GM08714 (cell line): ENCODE measurements around the gene APOL2.
"Not testable (repeated sequence)": the region's sequence is repeated elsewhere in the genome, so short reads cannot be mapped to it uniquely, and the experiment has no call there.

Source experiments
- H3K4me3 ChIP-seq: fragments of 200-500 bp; sonication (Bioruptor generic); 2 replicates; pipeline ENCODE4 v1.5.1; 2014; ENCODE audit warnings: mild to moderate bottlenecking, low read length, inconsistent platforms
- ZNF274 ChIP-seq: IDR thresholded peaks from 2 replicates; pipeline ENCODE4 v1.6.1; 2012; ENCODE audit warnings: mild to moderate bottlenecking, low read depth, low read length

Gene APOL2

GRCh38 chr22:36252754-36253522 lies 13.6 kb upstream of the APOL2 start, which contains the start of gene APOL1:
Gene APOL1 (plus strand): TSS chr22:36253133. CDS start chr22:36254956, 1,823 bp downstream.
- TF ChIP-seq ZNF274, result no peak
- H3K4me3 ChIP-seq, result peak within 1 kb of the TSS; percentile 79

- not testable (repeated sequence) for H3K4me3 ChIP-seq
Observed at GRCh38 chr22:36251979-36252608, 12.8 kb upstream of the APOL2 start.

GRCh38 chr22:36250292-36250960 lies 11.1 kb upstream of the APOL2 start:
- not testable (repeated sequence) for H3K4me3 ChIP-seq

- no peak overlapping the region for H3K4me3 ChIP-seq
- TF ChIP-seq ZNF274, result no peak
Observed at GRCh38 chr22:36249160-36249559, 9.8 kb upstream of the APOL2 start.

GRCh38 chr22:36247955-36248354 lies 8.6 kb upstream of the APOL2 start:
- TF ChIP-seq ZNF274, result no peak

GRCh38 chr22:36246718-36247117 lies 7.4 kb upstream of the APOL2 start:
- TF ChIP-seq ZNF274, result no peak
- H3K4me3 ChIP-seq, result no peak overlapping the region

More at GRCh38 chr22:36247955-36248354, 8.6 kb upstream of the APOL2 start:
- H3K4me3 ChIP-seq, result no peak overlapping the region

GRCh38 chr22:36245805-36246356 lies 6.6 kb upstream of the APOL2 start:
- no peak for TF ChIP-seq ZNF274
- no peak overlapping the region for H3K4me3 ChIP-seq

GRCh38 chr22:36244522-36245391 lies 5.4 kb upstream of the APOL2 start:
- no peak for TF ChIP-seq ZNF274
- no peak overlapping the region for H3K4me3 ChIP-seq

GRCh38 chr22:36243986-36244385 lies 4.7 kb upstream of the APOL2 start:
- H3K4me3 ChIP-seq, result no peak overlapping the region
- no peak for TF ChIP-seq ZNF274

GRCh38 chr22:36239150-36239400 lies 252 bp downstream of the APOL2 start:
- peak overlapping the region; percentile 90 for H3K4me3 ChIP-seq
- no peak for TF ChIP-seq ZNF274

- TF ChIP-seq ZNF274, result no peak
- peak overlapping the region; percentile 90 for H3K4me3 ChIP-seq
Observed at GRCh38 chr22:36238373-36239149, 766 bp downstream of the APOL2 start.

- H3K4me3 ChIP-seq, result peak overlapping the region; percentile 90; the same call in 1 of the 2 replicates
- no peak for TF ChIP-seq ZNF274
Observed at GRCh38 chr22:36237462-36238372, 1.6 kb downstream of the APOL2 start.
